Activated CD8-positive, alpha-beta memory T cell treated with anti-CD3 and anti-CD28 coated beads, Interleukin-2, amount 10 ng/mL, durations not matched to agents 7 days and 5 days (primary cell): ENCODE data around the gene MYO16. TPM values are rescaled to one million over a fixed set of nuclear protein-coding genes. Genes with fewer than 3 reads are reported as not detected.

Experiments
- ATAC-seq: fragments of 150-1000 bp; cut with Tn5 transposase; one replicate; pipeline ENCODE4 v1.10.0; 2021; ENCODE audit warnings: moderate library complexity
- CTCF ChIA-PET: fragments of 350-600 bp; sonication (Branson Sonifier 250); formaldehyde crosslinking; loops from one replicate; lab custom pipeline; 2021; ENCODE audit warnings: antibody characterized with exemption; lab: Charles Lee
- DNase-seq: peaks from one replicate; pipeline ENCODE4 v3.0.0-alpha.2; 2020
- H3K27ac Mint-ChIP-seq: one replicate; pipeline ENCODE4 v1.8.0; 2021; ENCODE audit warnings: mild to moderate bottlenecking, mixed read lengths
- H3K27me3 Mint-ChIP-seq: one replicate; pipeline ENCODE4 v1.8.0; 2021; ENCODE audit warnings: mixed read lengths
- H3K36me3 Mint-ChIP-seq: one replicate; pipeline ENCODE4 v1.8.0; 2021; ENCODE audit warnings: mild to moderate bottlenecking, mixed read lengths
- H3K4me1 Mint-ChIP-seq: one replicate; pipeline ENCODE4 v1.8.0; 2021; ENCODE audit warnings: mixed read lengths
- H3K4me3 Mint-ChIP-seq: one replicate; pipeline ENCODE4 v1.8.0; 2021; ENCODE audit warnings: mild to moderate bottlenecking, moderate library complexity, mixed read lengths
- H3K9me3 Mint-ChIP-seq: one replicate; pipeline ENCODE4 v1.8.0; 2022; ENCODE audit warnings: low read depth, mixed read lengths
- total RNA-seq, 2 experiments: library from RNA; stranded (reverse); gene quantifications; one replicate each; pipeline ENCODE4 v1.2.3, GENCODE V29; 2021

MYO16 gene
- total RNA-seq, 2 experiments from 2014 or later = 0.05 TPM; not detected in 1

DNA sequence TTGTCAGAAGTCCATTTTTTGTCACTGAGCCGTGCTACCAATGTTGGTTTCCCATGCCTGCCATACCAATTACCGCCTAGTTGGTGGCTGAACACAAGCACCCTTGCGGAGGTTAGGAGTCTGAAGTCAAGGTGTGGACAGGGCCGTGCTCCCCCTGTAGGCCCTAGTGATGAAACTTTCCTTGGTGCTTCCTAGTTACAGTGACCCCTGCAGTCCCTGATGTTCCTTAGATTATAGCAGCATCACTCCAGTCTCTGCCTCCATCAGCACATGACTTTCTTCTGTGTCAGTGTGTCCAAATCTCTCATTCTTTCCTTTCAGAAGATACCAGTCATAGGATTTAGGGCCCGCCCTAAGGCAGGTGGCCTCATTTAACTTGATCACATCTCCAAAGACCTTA is 99.0 kb downstream of the MYO16 start:
- ATAC-seq = no peak
- CTCF ChIA-PET = interaction anchor here (1.2 kb wide), 1 partner anchor 9 kb away, joined by 3 read pairs; no protein-coding TSS in a partner anchor
- H3K27me3 Mint-ChIP-seq = no peaks in the 10 kb centered on the region
- H3K4me3 Mint-ChIP-seq = no peak overlapping the region
- H3K4me1 Mint-ChIP-seq = no peaks in the 10 kb centered on the region
- DNase-seq = no peak
- H3K36me3 Mint-ChIP-seq = no peaks in the 10 kb centered on the region
- no peaks in the 10 kb centered on the region for H3K9me3 Mint-ChIP-seq
- no peak overlapping the region for H3K27ac Mint-ChIP-seq

DNA sequence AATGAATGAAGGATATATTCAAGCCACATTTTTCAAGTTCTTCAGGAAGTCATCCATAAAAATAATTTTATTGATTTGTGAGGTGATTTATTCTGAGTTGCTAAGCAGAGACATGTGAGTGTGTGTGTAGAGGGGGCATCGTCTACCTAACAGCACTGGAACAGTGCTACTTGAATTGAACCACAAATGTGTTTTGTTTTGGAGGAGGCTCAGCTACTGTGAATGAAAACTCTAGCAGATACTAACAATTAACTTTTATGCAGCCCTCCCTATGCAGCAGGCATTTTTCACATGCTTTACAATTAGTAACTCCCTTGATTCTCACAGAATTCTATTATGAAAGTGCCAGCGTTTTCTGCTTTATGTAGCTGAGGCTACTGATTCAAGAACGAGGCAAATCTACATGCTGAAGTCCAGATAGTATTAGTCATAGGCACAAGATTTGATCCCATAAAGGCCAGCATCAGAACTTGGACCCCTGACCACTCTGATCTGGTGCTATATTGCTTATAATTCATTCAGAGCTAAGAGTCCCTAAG is 103.7 kb downstream of the MYO16 start:
- no peaks in the 10 kb centered on the region for H3K27me3 Mint-ChIP-seq
- no peaks in the 10 kb centered on the region for H3K36me3 Mint-ChIP-seq
- no peak overlapping the region for H3K27ac Mint-ChIP-seq
- no peak for ATAC-seq
- H3K9me3 Mint-ChIP-seq = peaks cover 2% of the 10 kb centered on the region
- DNase-seq = no peak
- CTCF ChIA-PET = no interaction called here
- H3K4me1 Mint-ChIP-seq = no peaks in the 10 kb centered on the region
- no peak overlapping the region for H3K4me3 Mint-ChIP-seq

DNA sequence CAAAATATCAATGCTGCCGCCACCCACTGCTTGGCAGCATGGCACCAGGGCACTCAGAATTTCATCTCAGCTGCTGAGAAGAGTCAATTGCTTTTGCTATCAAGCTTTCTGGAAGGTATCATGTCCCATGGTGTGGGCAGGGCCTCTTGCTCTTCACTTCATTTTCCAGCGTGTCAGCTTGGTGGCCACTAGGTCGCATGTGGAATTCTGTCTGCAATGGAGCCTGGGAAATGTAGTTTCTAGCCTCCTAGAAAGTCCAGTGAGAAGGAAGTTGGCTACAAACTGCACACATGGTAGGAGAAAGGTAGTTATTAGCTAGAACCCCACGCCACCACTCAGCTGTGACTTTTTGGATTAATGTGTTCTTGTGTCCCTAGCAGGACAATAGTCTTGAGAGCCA is 105.3 kb downstream of the MYO16 start:
- CTCF ChIA-PET = no interaction called here

DNA sequence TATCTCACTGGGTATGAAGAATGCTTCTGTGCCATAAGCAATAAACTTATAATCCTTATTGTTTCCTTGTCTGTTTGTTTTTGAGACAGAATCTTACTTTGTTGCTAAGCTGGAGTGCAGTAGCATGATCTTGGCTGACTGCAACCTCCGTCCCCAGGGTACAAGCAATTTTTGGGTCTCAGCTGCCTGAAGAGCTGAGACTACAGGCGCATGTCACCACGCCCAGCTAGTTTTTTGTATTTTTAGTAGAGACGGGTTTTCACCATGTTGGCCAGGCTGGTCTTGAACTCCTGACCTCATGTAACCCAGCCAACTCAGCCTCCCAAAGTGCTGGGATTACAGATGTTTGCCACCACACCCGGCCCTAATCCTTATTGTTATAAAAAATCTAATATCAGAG is 112.5 kb downstream of the MYO16 start:
- CTCF ChIA-PET = no interaction called here
- no peaks in the 10 kb centered on the region for H3K36me3 Mint-ChIP-seq
- no peak for ATAC-seq

More for the DNA sequence above, 105.3 kb downstream of the MYO16 start:
- DNase-seq = no peak
- Mint-ChIP-seq H3K36me3 (no peaks in the 10 kb centered on the region), H3K4me1 (no peaks in the 10 kb centered on the region), H3K9me3 (peaks cover 3% of the 10 kb centered on the region), H3K27me3 (no peaks in the 10 kb centered on the region), H3K27ac (no peak overlapping the region), H3K4me3 (no peak overlapping the region)
- ATAC-seq = no peak

DNA sequence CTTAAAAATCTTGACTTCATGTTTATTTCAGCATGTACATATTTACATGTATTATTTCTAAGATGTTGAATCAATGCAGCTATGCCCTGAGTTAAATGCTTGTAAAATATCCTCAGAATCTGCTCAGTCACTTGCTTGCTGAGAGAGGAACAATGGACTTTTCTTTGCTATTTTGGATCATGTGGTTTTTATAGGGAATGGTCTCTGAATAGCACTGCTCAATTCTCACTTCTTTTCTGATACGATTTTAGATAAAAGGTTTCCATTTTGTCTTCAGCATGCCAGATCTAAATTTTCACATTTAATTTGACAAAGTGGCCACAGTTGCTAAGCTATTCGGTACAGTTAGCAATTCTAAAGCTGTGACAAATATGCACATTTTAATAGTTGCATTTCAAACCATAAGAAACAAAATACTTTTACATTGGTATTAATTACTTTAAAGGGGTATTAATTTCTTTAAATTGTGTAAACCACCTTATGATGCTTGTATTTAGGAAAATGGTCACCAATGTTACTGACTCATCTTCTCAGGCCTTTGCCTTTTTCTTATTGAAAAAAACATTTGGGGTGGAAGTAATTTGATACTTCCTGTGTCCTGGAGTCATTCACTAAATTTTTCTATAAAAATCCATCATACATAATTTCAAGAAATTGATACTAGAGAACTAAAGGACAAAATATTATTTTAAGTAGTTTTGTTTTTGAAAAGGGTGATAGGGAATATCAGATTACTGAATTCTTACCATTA is 113.5 kb downstream of the MYO16 start:
- H3K27ac Mint-ChIP-seq = no peak overlapping the region
- H3K9me3 Mint-ChIP-seq = peaks cover 11% of the 10 kb centered on the region

More for the DNA sequence above, 112.5 kb downstream of the MYO16 start:
- H3K4me1 Mint-ChIP-seq = no peaks in the 10 kb centered on the region
- H3K27me3 Mint-ChIP-seq = no peaks in the 10 kb centered on the region
- DNase-seq = no peak
- H3K27ac Mint-ChIP-seq = no peak overlapping the region
- peaks cover 11% of the 10 kb centered on the region for H3K9me3 Mint-ChIP-seq
- no peak overlapping the region for H3K4me3 Mint-ChIP-seq

DNA sequence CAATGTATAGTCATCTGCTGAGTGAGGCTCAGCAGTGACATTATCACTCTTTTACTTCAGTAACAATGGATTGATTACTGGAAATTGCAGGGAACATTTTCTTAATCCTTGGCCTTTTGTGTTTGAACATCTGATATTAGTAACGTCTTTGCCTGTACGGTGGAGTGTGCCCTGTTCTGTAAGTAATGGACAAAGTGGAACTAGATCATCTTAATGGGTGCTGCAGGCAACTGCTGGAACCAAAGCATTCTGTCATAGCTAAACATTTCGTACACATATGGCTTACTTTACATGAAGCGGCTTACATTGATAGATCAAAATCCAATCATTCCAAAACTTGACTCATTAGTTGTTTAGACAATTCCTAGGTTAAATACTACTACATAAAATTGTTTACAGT is 114.1 kb downstream of the MYO16 start:
- Mint-ChIP-seq H3K36me3 (no peaks in the 10 kb centered on the region), H3K27ac (no peak overlapping the region), H3K4me1 (no peaks in the 10 kb centered on the region), H3K27me3 (no peaks in the 10 kb centered on the region), H3K4me3 (no peak overlapping the region), H3K9me3 (peaks cover 11% of the 10 kb centered on the region)
- DNase-seq (no peak), ATAC-seq (no peak)
- CTCF ChIA-PET = no interaction called here

More for the DNA sequence above, 113.5 kb downstream of the MYO16 start:
- no peak for ATAC-seq
- no peak overlapping the region for H3K4me3 Mint-ChIP-seq
- CTCF ChIA-PET = no interaction called here
- no peaks in the 10 kb centered on the region for H3K4me1 Mint-ChIP-seq
- H3K27me3 Mint-ChIP-seq = no peaks in the 10 kb centered on the region
- DNase-seq = no peak
- H3K36me3 Mint-ChIP-seq = no peaks in the 10 kb centered on the region

DNA sequence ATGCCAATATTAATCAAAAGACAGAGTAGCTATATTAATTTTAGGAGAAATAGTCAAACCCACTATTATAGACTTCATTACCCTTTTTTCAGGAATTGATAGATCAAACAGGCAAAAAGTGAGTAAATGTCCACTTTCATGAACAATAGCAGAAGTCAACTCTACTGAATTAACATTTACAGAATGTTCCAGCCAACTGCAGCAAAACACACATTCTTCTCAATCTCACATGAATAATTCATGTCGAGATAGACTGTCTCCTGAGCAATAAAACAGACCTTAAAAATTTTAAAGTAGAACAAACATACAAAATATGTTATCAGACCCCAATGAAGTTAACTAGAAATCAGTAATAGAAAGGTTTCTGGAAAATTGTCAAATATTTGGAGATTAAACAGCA is 118.4 kb downstream of the MYO16 start:
- H3K36me3 Mint-ChIP-seq = no peaks in the 10 kb centered on the region
- no peak for ATAC-seq
- H3K4me1 Mint-ChIP-seq = no peaks in the 10 kb centered on the region
- H3K27ac Mint-ChIP-seq = no peak overlapping the region
- peaks cover 3% of the 10 kb centered on the region for H3K9me3 Mint-ChIP-seq
- H3K4me3 Mint-ChIP-seq = no peak overlapping the region
- CTCF ChIA-PET = no interaction called here
- no peaks in the 10 kb centered on the region for H3K27me3 Mint-ChIP-seq
- no peak for DNase-seq

DNA sequence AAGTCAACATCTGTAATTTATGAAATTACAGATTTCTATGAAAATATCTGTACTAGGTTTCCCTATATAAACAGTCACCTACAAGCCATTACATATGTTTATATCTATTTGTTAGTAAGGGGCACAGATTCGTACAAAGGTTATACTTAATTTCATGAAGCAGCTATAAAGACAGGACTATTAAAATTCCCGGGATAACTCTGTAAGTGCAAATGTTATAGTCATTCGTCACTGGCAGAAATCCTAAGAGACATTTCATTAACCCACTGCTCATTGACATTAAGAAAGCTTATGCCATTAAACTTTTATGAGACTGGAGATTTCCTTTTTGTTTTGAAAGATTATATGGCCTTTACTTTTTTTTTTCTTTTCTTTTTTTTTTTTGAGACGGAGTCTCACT is 122.9 kb downstream of the MYO16 start:
- no peaks in the 10 kb centered on the region for H3K36me3 Mint-ChIP-seq
- no peak for ATAC-seq
- no peak for DNase-seq
- no peaks in the 10 kb centered on the region for H3K9me3 Mint-ChIP-seq
- no peaks in the 10 kb centered on the region for H3K4me1 Mint-ChIP-seq
- CTCF ChIA-PET = no interaction called here
- no peak overlapping the region for H3K27ac Mint-ChIP-seq
- H3K4me3 Mint-ChIP-seq = no peak overlapping the region
- no peaks in the 10 kb centered on the region for H3K27me3 Mint-ChIP-seq

DNA sequence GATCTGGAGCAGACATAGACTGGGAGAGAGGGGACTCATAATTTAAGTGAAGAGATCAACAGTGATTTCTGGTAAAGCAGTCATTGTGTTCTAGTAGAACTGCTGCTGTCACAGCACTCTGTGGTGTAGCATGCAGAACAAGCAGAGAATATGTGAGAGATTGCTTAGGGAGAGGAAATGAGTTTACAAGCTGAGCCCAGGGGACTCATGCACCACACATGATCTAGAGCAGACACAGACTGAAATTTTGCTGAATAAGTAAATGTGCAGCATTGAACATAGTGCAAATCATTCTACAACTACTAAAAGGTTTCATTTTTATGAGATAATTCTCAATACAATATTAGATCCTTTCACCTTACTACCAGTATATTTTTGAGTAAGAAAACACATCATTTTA is 125.7 kb downstream of the MYO16 start:
- Mint-ChIP-seq H3K27me3 (no peaks in the 10 kb centered on the region), H3K27ac (no peak overlapping the region), H3K4me3 (no peak overlapping the region), H3K4me1 (no peaks in the 10 kb centered on the region), H3K36me3 (no peaks in the 10 kb centered on the region), H3K9me3 (no peaks in the 10 kb centered on the region)
- DNase-seq = no peak
- CTCF ChIA-PET = no interaction called here
- ATAC-seq = no peak

GRCh38 chr13:108760129-108760528 is 130.7 kb downstream of the MYO16 start:
- H3K4me1 Mint-ChIP-seq = no peaks in the 10 kb centered on the region
- H3K4me3 Mint-ChIP-seq = no peak overlapping the region
- DNase-seq (no peak), ATAC-seq (no peak)
- no peaks in the 10 kb centered on the region for H3K36me3 Mint-ChIP-seq
- no peak overlapping the region for H3K27ac Mint-ChIP-seq
- H3K27me3 Mint-ChIP-seq = no peaks in the 10 kb centered on the region
- CTCF ChIA-PET = no interaction called here
- no peaks in the 10 kb centered on the region for H3K9me3 Mint-ChIP-seq

GRCh38 chr13:108760541-108760940 is 131.1 kb downstream of the MYO16 start:
- DNase-seq = no peak
- CTCF ChIA-PET = no interaction called here
- H3K36me3 Mint-ChIP-seq = no peaks in the 10 kb centered on the region

GRCh38 chr13:108768035-108768434 is 138.6 kb downstream of the MYO16 start:
- no peaks in the 10 kb centered on the region for H3K27me3 Mint-ChIP-seq
- CTCF ChIA-PET = no interaction called here
- H3K36me3 Mint-ChIP-seq = no peaks in the 10 kb centered on the region
- no peak for DNase-seq
- H3K4me1 Mint-ChIP-seq = no peaks in the 10 kb centered on the region
- no peaks in the 10 kb centered on the region for H3K9me3 Mint-ChIP-seq
- H3K27ac Mint-ChIP-seq = no peak overlapping the region
- H3K4me3 Mint-ChIP-seq = no peak overlapping the region
- ATAC-seq = no peak

More at GRCh38 chr13:108760541-108760940, 131.1 kb downstream of the MYO16 start:
- ATAC-seq = no peak
- Mint-ChIP-seq H3K27ac (no peak overlapping the region), H3K4me3 (no peak overlapping the region), H3K9me3 (no peaks in the 10 kb centered on the region), H3K4me1 (no peaks in the 10 kb centered on the region), H3K27me3 (no peaks in the 10 kb centered on the region)

DNA sequence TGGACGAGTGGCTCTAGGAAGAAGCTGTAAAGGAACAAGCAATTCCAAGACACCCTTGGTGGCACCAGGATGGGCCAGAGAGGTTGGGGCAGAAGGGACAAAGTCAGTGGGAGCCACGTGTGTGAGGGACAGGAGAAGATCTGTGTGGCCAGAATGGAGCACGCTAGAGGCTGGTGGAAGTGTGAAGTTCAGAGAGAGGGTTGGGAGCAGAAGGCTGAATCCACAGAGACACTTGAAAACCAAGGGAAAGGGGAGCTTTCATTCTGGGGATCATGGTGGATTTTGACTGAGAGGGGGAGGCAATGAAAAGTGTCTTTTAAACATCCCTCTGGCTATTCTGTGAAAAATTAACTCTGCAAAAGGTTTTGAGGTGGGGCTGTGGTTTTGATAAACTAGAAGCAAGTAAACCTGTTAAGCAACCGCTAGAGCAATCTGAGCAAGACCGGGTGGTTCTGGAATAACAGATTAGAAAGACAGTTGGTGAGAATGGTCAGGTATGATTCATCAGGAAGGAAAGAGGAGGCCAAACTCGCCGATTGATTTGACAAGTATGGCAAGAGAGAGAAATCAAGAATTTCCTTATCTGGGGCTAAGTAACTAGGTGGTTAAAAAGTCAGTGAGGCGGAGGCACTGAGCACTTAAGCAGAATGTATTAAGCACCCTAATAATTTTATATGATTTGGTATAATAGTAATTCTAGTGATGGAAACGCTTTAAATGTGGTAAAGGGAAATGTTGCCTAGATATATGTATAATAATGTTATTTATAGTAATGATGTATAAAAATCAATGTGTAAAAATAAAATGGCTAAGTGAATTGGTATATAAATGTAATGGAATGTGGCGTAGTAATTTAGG is 140.0 kb downstream of the MYO16 start:
- Mint-ChIP-seq H3K36me3 (no peaks in the 10 kb centered on the region), H3K4me1 (no peaks in the 10 kb centered on the region), H3K4me3 (no peak overlapping the region), H3K9me3 (no peaks in the 10 kb centered on the region), H3K27me3 (no peaks in the 10 kb centered on the region), H3K27ac (no peak overlapping the region)
- CTCF ChIA-PET = no interaction called here
- no peak for ATAC-seq
- no peak for DNase-seq

- CTCF ChIA-PET = no interaction called here
- Mint-ChIP-seq H3K4me3 (no peak overlapping the region), H3K27me3 (no peaks in the 10 kb centered on the region), H3K9me3 (no peaks in the 10 kb centered on the region), H3K4me1 (no peaks in the 10 kb centered on the region), H3K36me3 (no peaks in the 10 kb centered on the region), H3K27ac (no peak overlapping the region)
- ATAC-seq (no peak), DNase-seq (no peak)
Measured at GRCh38 chr13:108775597-108775996, 146.2 kb downstream of the MYO16 start.
